ENCODE measurements around the gene HSPA4L. TPM values are rescaled to one million over a fixed set of nuclear protein-coding genes. Genes with fewer than 3 reads are reported as not detected.

HSPA4L gene
- total RNA-seq, 1 experiment from 2014 or later, result 18.6 TPM

DNA sequence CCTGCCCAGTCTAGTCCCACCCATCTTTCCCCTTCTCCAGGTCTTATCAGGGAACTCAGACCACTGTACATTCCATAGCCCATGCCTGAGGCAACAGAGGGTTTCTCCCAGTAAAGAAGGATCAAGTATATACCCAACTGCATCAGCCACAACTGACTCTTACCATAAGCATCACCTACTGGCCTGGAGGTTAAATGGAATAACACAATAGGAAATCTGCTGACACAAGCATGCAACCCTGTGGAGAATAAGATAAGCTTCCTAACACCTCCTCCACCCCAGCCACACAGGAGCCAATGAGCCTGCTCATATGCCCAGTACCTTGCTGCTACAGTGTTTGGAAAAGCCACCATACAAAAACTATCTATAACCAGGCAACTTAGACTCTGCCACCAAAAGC is 63.9 kb downstream of the HSPA4L start:
- Histone ChIP-seq H3K27ac (ENCODE audit: low read depth, low read length) (no peak overlapping the region), H2AFZ (ENCODE audit: low read depth, low read length, poor library complexity, severe bottlenecking) (no peak overlapping the region), H3K36me3 (ENCODE audit: control insufficient read depth in 1 of 2, insufficient read depth in 2 of 2, low read length in 2 of 2) (no peaks in the 10 kb centered on the region), H3K4me1 (ENCODE audit: control insufficient read depth in 1 of 2, insufficient read depth in 2 of 2, low read length in 2 of 2) (peaks cover 0 to 6% of the 10 kb centered on the region in 2 experiments; a peak in 1 of 4 replicates), H3K4me3 (replicated peaks in 1 of 2; ENCODE audit: low read depth in 1 of 2, low read length in 2 of 2) (no peak overlapping the region), H4K20me1 (ENCODE audit: insufficient read depth) (no peaks in the 10 kb centered on the region), H3K9me2 (ENCODE audit: insufficient read depth) (no peaks in the 10 kb centered on the region), H3K79me2 (ENCODE audit: insufficient read depth, low read length) (peaks cover 19% of the 10 kb centered on the region), H3K4me2 (ENCODE audit: low read length) (no peak overlapping the region), H3K9ac (ENCODE audit: low read length) (no peak overlapping the region), H3K27me3 (ENCODE audit: insufficient read depth, low read length) (no peaks in the 10 kb centered on the region), H3K9me3 (ENCODE audit: control insufficient read depth in 1 of 2, insufficient read depth in 1 of 2, low read depth in 1 of 2, low read length in 2 of 2) (peaks cover 5 to 10% of the 10 kb centered on the region in 2 experiments; a peak in 2 of 4 replicates)
- DNase-seq (ENCODE audit: low read depth, low spot score), result no peak
- TF ChIP-seq ZFX (IDR thresholded peaks at IDR 0.05) (no peak), YY1 (IDR thresholded peaks at IDR 0.05; ENCODE audit: extremely low read depth, insufficient replicate concordance, low read depth, low read length) (no peak), EZH2 (IDR thresholded peaks at IDR 0.05) (no peak), CBX3 (IDR thresholded peaks at IDR 0.05; ENCODE audit: low read depth) (no peak), ELF1 (IDR thresholded peaks at IDR 0.05; ENCODE audit: borderline replicate concordance, low read depth) (no peak), EZH2phosphoT487 (IDR thresholded peaks at IDR 0.05; ENCODE audit: borderline replicate concordance) (no peak), SIN3A (IDR thresholded peaks at IDR 0.05; ENCODE audit: low read depth) (no peak), POLR2AphosphoS5 (IDR thresholded peaks at IDR 0.05; ENCODE audit: low read depth, low read length) (no peak), RAD21 (IDR thresholded peaks at IDR 0.05; ENCODE audit: low read depth) (no peak)
- TF ChIP-seq, protein P1, sequence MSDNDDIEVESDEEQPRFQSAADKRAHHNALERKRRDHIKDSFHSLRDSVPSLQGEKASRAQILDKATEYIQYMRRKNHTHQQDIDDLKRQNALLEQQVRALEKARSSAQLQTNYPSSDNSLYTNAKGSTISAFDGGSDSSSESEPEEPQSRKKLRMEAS (IDR thresholded peaks at IDR 0.05), result no peak
- ATAC-seq, result no peak
- no TSS peak for BruUV-seq (replicated peaks)
- POLR2A ChIA-PET, result no interaction called here
- intact Hi-C loops (cut with micrococcal nuclease), result no loop called here
- RAD21 ChIA-PET (ENCODE audit: low non-redundant PET in 1 of 2, low total read pairs in 2 of 2, uncharacterized antibody in 2 of 2, unreplicated experiment in 2 of 2), result no interaction called here
- CTCF ChIA-PET, result no interaction called here

DNA sequence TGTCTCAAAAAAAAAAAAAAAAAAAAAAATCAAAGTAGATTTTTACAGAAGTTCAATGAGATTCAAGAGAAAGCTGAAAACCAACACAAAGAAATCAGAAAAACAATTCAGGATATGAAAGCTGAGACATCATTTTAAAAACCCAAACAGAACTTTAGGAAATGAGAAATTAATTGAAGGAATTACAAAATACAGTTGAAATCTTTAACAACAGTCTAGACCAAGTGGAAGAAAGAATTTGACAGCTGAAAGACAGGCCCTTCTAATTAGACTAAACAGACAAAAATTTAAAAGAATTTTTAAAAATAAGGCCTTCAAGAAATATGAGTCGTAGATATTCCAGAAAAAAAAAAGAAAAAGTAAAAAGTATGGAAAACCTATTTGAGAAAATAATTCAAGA is 64.6 kb downstream of the HSPA4L start:
- TF ChIP-seq, protein P2, sequence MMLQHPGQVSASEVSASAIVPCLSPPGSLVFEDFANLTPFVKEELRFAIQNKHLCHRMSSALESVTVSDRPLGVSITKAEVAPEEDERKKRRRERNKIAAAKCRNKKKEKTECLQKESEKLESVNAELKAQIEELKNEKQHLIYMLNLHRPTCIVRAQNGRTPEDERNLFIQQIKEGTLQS (IDR thresholded peaks at IDR 0.05), result no peak
- TF ChIP-seq ELF1 (IDR thresholded peaks at IDR 0.05; ENCODE audit: borderline replicate concordance, low read depth) (no peak), ZNF274 (IDR thresholded peaks at IDR 0.05; ENCODE audit: low read depth, low read length) (no peak), TCF7L2 (IDR thresholded peaks at IDR 0.05; ENCODE audit: borderline replicate concordance, extremely low read depth, insufficient read depth, insufficient read length) (no peak)
- TF ChIP-seq, protein P3, sequence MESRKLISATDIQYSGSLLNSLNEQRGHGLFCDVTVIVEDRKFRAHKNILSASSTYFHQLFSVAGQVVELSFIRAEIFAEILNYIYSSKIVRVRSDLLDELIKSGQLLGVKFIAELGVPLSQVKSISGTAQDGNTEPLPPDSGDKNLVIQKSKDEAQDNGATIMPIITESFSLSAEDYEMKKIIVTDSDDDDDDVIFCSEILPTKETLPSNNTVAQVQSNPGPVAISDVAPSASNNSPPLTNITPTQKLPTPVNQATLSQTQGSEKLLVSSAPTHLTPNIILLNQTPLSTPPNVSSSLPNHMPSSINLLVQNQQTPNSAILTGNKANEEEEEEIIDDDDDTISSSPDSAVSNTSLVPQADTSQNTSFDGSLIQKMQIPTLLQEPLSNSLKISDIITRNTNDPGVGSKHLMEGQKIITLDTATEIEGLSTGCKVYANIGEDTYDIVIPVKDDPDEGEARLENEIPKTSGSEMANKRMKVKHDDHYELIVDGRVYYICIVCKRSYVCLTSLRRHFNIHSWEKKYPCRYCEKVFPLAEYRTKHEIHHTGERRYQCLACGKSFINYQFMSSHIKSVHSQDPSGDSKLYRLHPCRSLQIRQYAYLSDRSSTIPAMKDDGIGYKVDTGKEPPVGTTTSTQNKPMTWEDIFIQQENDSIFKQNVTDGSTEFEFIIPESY (IDR thresholded peaks at IDR 0.05; ENCODE audit: extremely low read depth, insufficient replicate concordance, low read length), result no peak
- TF ChIP-seq, protein P1 (IDR thresholded peaks at IDR 0.05), result no peak
- CTCF ChIA-PET, result no interaction called here

More for the DNA sequence above, 64.6 kb downstream of the HSPA4L start:
- H3K4me1 ChIP-seq (ENCODE audit: control insufficient read depth in 1 of 2, insufficient read depth in 2 of 2, low read length in 2 of 2), result peaks cover 0 to 6% of the 10 kb centered on the region in 2 experiments; a peak in 1 of 4 replicates
- no peak for ATAC-seq
- no peak overlapping the region for H3K4me2 ChIP-seq (ENCODE audit: low read length)
- H3K79me2 ChIP-seq (ENCODE audit: insufficient read depth, low read length), result peaks cover 19% of the 10 kb centered on the region
- H3K27me3 ChIP-seq (ENCODE audit: insufficient read depth, low read length), result no peaks in the 10 kb centered on the region
- no peak overlapping the region for H3K9ac ChIP-seq (ENCODE audit: low read length)
- BruUV-seq (replicated peaks), result no TSS peak
- DNase-seq (ENCODE audit: low read depth, low spot score), result no peak
- RAD21 ChIA-PET (ENCODE audit: low non-redundant PET in 1 of 2, low total read pairs in 2 of 2, uncharacterized antibody in 2 of 2, unreplicated experiment in 2 of 2), result no interaction called here
- no peak overlapping the region for H3K4me3 ChIP-seq (replicated peaks in 1 of 2; ENCODE audit: low read depth in 1 of 2, low read length in 2 of 2)
- H3K9me3 ChIP-seq (ENCODE audit: control insufficient read depth in 1 of 2, insufficient read depth in 1 of 2, low read depth in 1 of 2, low read length in 2 of 2), result peaks cover 5 to 10% of the 10 kb centered on the region in 2 experiments; a peak in 2 of 4 replicates
- H3K36me3 ChIP-seq (ENCODE audit: control insufficient read depth in 1 of 2, insufficient read depth in 2 of 2, low read length in 2 of 2), result no peaks in the 10 kb centered on the region
- no peak overlapping the region for H2AFZ ChIP-seq (ENCODE audit: low read depth, low read length, poor library complexity, severe bottlenecking)
- H3K9me2 ChIP-seq (ENCODE audit: insufficient read depth), result no peaks in the 10 kb centered on the region
- H4K20me1 ChIP-seq (ENCODE audit: insufficient read depth), result no peaks in the 10 kb centered on the region
- no peak overlapping the region for H3K27ac ChIP-seq (ENCODE audit: low read depth, low read length)
- POLR2A ChIA-PET, result no interaction called here
- intact Hi-C loops (cut with micrococcal nuclease), result no loop called here

Data from HCT116 (cell line).